Activated CD4-positive, alpha-beta memory T cell treated with anti-CD3 and anti-CD28 coated beads, Interleukin-2, amount 10 ng/mL, durations not matched to agents 7 days and 5 days (primary cell): ENCODE measurements around the gene TBCK. TPM values are rescaled to one million over a fixed set of nuclear protein-coding genes. Genes with fewer than 3 reads are reported as not detected.

Experiments used
- CTCF ChIA-PET: fragments of 350-600 bp; sonication (Branson Sonifier 250); formaldehyde crosslinking; loops from one replicate; lab custom pipeline; 2021; ENCODE audit warnings: antibody characterized with exemption, inconsistent platforms; lab: Charles Lee
- POLR2A ChIA-PET: fragments of 350-600 bp; sonication (Branson Sonifier 250); formaldehyde crosslinking; loops from one replicate; lab custom pipeline; 2021; ENCODE audit warnings: antibody characterized with exemption; lab: Charles Lee
- DNase-seq: peaks from one replicate; pipeline ENCODE4 v3.0.0-alpha.2; 2020
- H3K27ac Mint-ChIP-seq: one replicate; pipeline ENCODE4 v1.8.0; 2021; ENCODE audit warnings: mild to moderate bottlenecking, mixed read lengths
- H3K27me3 Mint-ChIP-seq: one replicate; pipeline ENCODE4 v1.8.0; 2021; ENCODE audit warnings: mixed read lengths
- H3K36me3 Mint-ChIP-seq: one replicate; pipeline ENCODE4 v1.8.0; 2021; ENCODE audit warnings: low read depth, mixed read lengths
- H3K4me1 Mint-ChIP-seq: one replicate; pipeline ENCODE4 v1.8.0; 2021; ENCODE audit warnings: mixed read lengths
- H3K4me3 Mint-ChIP-seq: one replicate; pipeline ENCODE4 v1.8.0; 2021; ENCODE audit warnings: mild to moderate bottlenecking, mixed read lengths
- H3K9me3 Mint-ChIP-seq: one replicate; pipeline ENCODE4 v1.8.0; 2021; ENCODE audit warnings: mixed read lengths
- total RNA-seq, 2 experiments: library from RNA; stranded (reverse); gene quantifications; one replicate each; pipeline ENCODE4 v1.2.3, GENCODE V29; 2021

TBCK gene
- total RNA-seq, 2 experiments from 2014 or later = 25.4 to 26.8 TPM

DNA sequence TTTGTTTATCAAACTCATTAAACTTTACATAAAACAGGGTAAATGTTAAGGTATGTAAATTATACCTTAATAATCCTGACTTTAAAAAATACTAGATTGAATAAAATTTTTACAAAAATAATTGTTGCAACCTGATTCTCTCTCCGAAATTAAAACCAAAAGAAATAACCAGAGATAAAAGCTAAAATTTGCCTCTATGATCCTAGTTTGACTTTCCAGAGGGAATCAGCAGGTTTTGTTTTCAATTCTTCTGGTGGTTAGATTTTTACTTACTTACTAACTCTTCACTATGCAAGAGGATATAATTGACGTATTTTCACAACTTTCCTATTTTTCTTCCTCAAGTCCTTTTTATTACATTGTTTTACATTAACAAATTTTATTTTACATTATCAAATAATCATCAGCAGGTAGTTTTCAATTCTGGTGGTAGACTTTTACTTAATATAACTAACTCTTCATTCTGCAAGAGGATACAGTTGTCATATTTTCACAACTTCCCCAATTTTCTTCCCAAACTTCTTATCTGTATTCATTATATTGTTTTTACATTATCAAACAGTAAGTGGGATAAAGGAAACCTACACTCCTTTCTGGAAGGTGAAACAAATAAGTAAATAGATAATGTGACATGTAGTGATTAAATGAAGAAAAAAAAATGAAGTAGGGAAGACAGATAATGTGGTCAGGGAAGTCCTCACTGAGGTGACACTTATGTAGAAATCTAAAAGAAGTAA lies 52.2 kb downstream of the TBCK start:
- H3K4me3 Mint-ChIP-seq = no peak overlapping the region
- ChIA-PET POLR2A (no interaction called here), CTCF (no interaction called here)
- no peaks in the 10 kb centered on the region for H3K9me3 Mint-ChIP-seq
- peaks cover 5% of the 10 kb centered on the region for H3K4me1 Mint-ChIP-seq
- no peaks in the 10 kb centered on the region for H3K27me3 Mint-ChIP-seq
- H3K27ac Mint-ChIP-seq = no peak overlapping the region
- DNase-seq = no peak
- H3K36me3 Mint-ChIP-seq = no peaks in the 10 kb centered on the region

GRCh38 chr4:106261980-106262379 lies 54.0 kb downstream of the TBCK start:
- no peak for DNase-seq
- Mint-ChIP-seq H3K27me3 (no peaks in the 10 kb centered on the region), H3K36me3 (no peaks in the 10 kb centered on the region), H3K4me1 (no peaks in the 10 kb centered on the region), H3K27ac (no peak overlapping the region), H3K4me3 (no peak overlapping the region), H3K9me3 (no peaks in the 10 kb centered on the region)
- POLR2A ChIA-PET = no interaction called here
- CTCF ChIA-PET = interaction anchor here (0.5 to 0.6 kb wide), 2 partner anchors 44 to 68 kb away, joined by 4 to 5 read pairs; no protein-coding TSS in a partner anchor

DNA sequence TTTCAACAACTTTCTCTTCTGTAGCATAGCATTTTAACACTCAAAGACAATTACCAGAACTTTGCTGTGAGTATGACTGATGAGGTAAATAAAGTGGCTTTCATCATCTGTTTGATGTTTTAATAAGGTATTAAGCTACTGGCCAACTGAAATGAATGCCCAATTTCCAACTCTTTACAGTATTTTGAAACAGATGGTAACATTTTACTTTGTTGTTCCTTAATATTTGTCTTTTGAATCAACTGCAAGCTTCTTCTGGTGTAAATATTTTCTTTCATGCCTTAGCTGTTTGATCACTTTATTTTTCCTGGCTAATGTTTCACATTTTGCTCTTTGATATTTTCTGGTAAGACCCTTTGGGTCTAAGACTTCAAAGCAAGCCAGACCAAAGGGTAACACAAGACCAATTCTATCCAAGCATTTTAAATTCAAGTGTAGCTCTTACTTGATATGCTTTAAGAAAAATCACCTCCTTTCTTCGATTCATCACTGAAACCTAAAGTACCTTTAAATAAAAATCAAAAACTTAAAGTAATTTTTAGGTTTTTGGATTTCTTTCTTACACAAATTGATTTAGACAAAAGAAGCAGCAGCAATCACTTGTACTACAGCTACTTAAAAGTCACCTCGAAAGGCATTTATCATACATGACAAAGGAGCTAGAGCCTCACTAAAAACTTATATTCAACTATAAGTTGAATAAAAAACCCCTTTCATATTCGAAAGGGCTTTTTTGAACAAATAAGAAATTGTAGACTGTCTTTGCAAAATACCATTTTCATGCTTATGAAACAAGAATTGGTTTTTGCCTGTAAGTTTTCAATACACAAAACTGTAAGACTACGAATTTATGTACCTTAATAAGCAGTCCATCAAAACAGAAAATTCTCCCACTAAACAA lies 57.6 kb downstream of the TBCK start:
- Mint-ChIP-seq H3K36me3 (no peaks in the 10 kb centered on the region), H3K4me1 (no peaks in the 10 kb centered on the region), H3K27ac (no peak overlapping the region), H3K27me3 (no peaks in the 10 kb centered on the region), H3K9me3 (no peaks in the 10 kb centered on the region), H3K4me3 (no peak overlapping the region)
- CTCF ChIA-PET = interaction anchor here (1.0 kb wide), 1 partner anchor 8 kb away, joined by 3 read pairs; no protein-coding TSS in a partner anchor
- DNase-seq = no peak
- POLR2A ChIA-PET = no interaction called here

GRCh38 chr4:106256190-106256589 lies 59.8 kb downstream of the TBCK start:
- Mint-ChIP-seq H3K9me3 (no peaks in the 10 kb centered on the region), H3K4me1 (no peaks in the 10 kb centered on the region), H3K27ac (no peak overlapping the region), H3K27me3 (no peaks in the 10 kb centered on the region), H3K4me3 (no peak overlapping the region), H3K36me3 (no peaks in the 10 kb centered on the region)
- ChIA-PET POLR2A (no interaction called here), CTCF (no interaction called here)
- no peak for DNase-seq

DNA sequence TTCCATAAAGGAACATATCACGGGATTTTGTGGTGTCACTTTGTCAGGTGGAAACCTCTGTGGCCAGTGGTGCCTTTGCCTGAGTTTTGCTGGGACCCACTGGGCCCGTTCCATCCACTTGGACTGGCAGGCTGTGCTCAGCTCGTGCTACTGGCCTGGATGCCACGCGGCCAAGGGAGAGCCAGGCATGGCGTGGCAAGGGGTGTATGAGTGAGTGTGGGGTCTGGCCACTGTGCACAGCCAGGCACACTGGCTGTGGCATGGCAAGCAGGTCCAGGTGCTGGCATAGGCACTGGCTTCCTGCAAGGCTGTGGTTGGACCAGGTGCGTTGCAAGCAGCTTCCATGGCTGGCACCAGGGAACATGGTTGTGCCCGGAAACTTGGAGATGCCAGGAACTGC lies 60.8 kb downstream of the TBCK start:
- ChIA-PET POLR2A (no interaction called here), CTCF (no interaction called here)
- no peaks in the 10 kb centered on the region for H3K36me3 Mint-ChIP-seq
- no peak overlapping the region for H3K4me3 Mint-ChIP-seq
- no peak for DNase-seq
- no peaks in the 10 kb centered on the region for H3K4me1 Mint-ChIP-seq
- H3K27ac Mint-ChIP-seq = no peak overlapping the region
- H3K27me3 Mint-ChIP-seq = no peaks in the 10 kb centered on the region
- H3K9me3 Mint-ChIP-seq = no peaks in the 10 kb centered on the region

- ChIA-PET POLR2A (no interaction called here), CTCF (no interaction called here)
- Mint-ChIP-seq H3K4me1 (no peaks in the 10 kb centered on the region), H3K4me3 (no peak overlapping the region), H3K9me3 (no peaks in the 10 kb centered on the region), H3K27ac (no peak overlapping the region), H3K27me3 (no peaks in the 10 kb centered on the region), H3K36me3 (peaks cover 8% of the 10 kb centered on the region)
- DNase-seq = no peak
Observed at GRCh38 chr4:106253364-106254129, 62.5 kb downstream of the TBCK start.

DNA sequence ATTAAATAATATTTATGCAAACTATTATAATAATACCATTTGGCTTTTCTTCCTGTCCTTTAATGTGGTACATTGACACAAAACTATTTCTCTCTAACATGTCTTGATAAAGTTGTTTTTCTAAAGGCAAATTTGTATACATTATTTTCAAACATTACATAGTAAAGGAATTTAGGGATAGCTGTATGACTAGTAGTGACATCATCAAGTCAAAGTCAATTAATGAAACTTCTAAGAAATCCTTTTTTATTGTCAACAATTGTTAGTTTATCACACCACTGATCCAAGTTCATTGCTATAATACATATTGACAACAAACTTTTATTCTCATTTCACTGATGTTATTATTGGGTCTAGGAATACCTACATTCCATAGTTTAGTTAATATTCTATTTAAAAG lies 68.4 kb downstream of the TBCK start:
- ChIA-PET POLR2A (no interaction called here), CTCF (no interaction called here)
- no peak for DNase-seq
- Mint-ChIP-seq H3K36me3 (peaks cover 17% of the 10 kb centered on the region), H3K9me3 (peaks cover 2% of the 10 kb centered on the region), H3K27ac (no peak overlapping the region), H3K4me3 (no peak overlapping the region), H3K27me3 (no peaks in the 10 kb centered on the region), H3K4me1 (no peaks in the 10 kb centered on the region)

- Mint-ChIP-seq H3K4me3 (no peak overlapping the region), H3K9me3 (peaks cover 2% of the 10 kb centered on the region), H3K27ac (no peak overlapping the region), H3K36me3 (peaks cover 17% of the 10 kb centered on the region), H3K4me1 (no peaks in the 10 kb centered on the region), H3K27me3 (no peaks in the 10 kb centered on the region)
- CTCF ChIA-PET = no interaction called here
- DNase-seq = no peak
- POLR2A ChIA-PET = no interaction called here
Observed at GRCh38 chr4:106246441-106246840, 69.6 kb downstream of the TBCK start.

DNA sequence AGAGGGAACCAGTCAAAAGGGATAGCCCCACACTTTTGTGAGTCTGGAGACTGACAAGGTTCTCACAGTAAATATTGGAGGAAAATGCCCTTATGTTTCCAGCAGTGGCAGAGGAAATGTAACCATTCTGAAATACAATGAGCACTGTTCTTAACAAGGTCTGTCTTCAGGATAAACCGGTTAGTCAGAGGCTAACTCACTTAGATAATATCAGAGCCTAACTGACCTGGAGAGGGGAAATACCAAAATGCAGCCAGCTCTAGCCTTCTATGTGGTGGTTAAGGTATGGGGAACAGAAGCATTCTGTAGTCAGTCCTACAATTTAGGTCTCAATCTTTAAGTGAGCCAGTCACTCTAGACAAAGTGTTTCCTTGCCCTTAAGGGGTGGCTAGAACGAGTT lies 70.8 kb downstream of the TBCK start:
- peaks cover 2% of the 10 kb centered on the region for H3K9me3 Mint-ChIP-seq
- POLR2A ChIA-PET = no interaction called here
- CTCF ChIA-PET = no interaction called here

GRCh38 chr4:106240699-106241098 lies 75.3 kb downstream of the TBCK start:
- Mint-ChIP-seq H3K4me3 (no peak overlapping the region), H3K9me3 (peaks cover 2% of the 10 kb centered on the region), H3K27ac (no peak overlapping the region), H3K36me3 (peaks cover 7% of the 10 kb centered on the region), H3K4me1 (no peaks in the 10 kb centered on the region), H3K27me3 (no peaks in the 10 kb centered on the region)
- ChIA-PET POLR2A (no interaction called here), CTCF (no interaction called here)
- DNase-seq = no peak

More for the DNA sequence above, 70.8 kb downstream of the TBCK start:
- H3K36me3 Mint-ChIP-seq = peaks cover 17% of the 10 kb centered on the region
- no peaks in the 10 kb centered on the region for H3K4me1 Mint-ChIP-seq
- H3K27ac Mint-ChIP-seq = no peak overlapping the region
- no peak overlapping the region for H3K4me3 Mint-ChIP-seq
- no peaks in the 10 kb centered on the region for H3K27me3 Mint-ChIP-seq
- no peak for DNase-seq

DNA sequence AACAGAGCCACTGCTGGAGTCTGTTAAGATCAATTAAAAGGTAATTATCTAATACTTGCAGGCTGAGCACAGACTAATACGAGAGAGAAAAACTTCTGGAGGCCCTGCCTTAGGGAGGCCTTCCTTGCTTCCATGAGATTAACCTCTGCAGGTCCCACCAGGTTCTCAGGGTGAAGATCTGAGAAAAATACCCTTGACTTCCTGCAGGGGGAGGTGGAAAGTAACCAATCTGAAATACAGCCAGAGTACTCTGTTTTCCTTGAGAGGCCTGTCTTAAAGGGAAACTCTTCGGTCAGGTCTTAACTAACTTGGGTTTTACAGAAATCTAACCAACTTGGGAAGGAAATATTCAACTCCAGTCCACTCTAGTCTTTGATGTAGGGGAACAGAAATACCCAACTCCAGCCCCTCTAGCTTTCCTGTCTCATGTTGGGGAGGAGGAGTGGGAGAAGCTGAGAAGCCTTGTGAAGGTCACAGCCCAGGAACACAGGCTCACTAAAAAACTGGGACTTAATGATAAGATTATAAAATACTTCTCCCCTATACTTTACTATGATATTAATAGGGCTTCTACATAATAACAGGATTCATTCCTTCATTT lies 77.1 kb downstream of the TBCK start:
- ChIA-PET CTCF (no interaction called here), POLR2A (interaction anchor here (2.4 kb wide), 1 partner anchor 77 kb away, joined by 6 read pairs; the partner anchor contains the start of genes AIMP1 and TBCK)
- peaks cover 12% of the 10 kb centered on the region for H3K36me3 Mint-ChIP-seq
- no peaks in the 10 kb centered on the region for H3K4me1 Mint-ChIP-seq
- no peaks in the 10 kb centered on the region for H3K27me3 Mint-ChIP-seq
- no peak overlapping the region for H3K27ac Mint-ChIP-seq
- no peak overlapping the region for H3K4me3 Mint-ChIP-seq
- no peak for DNase-seq
- H3K9me3 Mint-ChIP-seq = peaks cover 2% of the 10 kb centered on the region

GRCh38 chr4:106231931-106232330 lies 84.1 kb downstream of the TBCK start:
- Mint-ChIP-seq H3K36me3 (peaks cover 35% of the 10 kb centered on the region), H3K27me3 (no peaks in the 10 kb centered on the region), H3K27ac (no peak overlapping the region), H3K4me1 (no peaks in the 10 kb centered on the region), H3K4me3 (no peak overlapping the region), H3K9me3 (no peaks in the 10 kb centered on the region)
- ChIA-PET POLR2A (no interaction called here), CTCF (no interaction called here)
- no peak for DNase-seq
